ENCODE measurements around the gene GABBR2.

DNA sequence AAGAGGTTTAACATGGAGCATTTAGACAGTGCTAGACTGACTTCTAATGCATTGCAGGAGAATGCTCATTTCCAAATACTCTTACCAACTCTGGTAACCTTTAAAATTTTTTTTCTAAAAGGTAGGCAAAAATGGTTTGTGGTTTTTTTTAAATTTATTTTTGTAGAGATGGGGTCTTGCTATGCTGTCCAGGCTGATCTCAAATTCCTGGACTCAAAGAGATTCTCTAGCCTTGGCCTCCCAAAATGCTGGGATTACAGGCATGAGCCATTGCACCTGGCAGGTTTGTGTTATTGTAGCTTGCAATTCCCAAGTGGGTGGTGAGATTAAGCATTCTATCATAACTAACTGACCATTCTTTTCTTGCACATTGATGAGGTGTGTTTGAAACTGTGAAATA is 410.3 kb downstream of the GABBR2 start:
- no peak for TF ChIP-seq POLR2A (IDR thresholded peaks at IDR 0.05)
- TF ChIP-seq, protein P1, sequence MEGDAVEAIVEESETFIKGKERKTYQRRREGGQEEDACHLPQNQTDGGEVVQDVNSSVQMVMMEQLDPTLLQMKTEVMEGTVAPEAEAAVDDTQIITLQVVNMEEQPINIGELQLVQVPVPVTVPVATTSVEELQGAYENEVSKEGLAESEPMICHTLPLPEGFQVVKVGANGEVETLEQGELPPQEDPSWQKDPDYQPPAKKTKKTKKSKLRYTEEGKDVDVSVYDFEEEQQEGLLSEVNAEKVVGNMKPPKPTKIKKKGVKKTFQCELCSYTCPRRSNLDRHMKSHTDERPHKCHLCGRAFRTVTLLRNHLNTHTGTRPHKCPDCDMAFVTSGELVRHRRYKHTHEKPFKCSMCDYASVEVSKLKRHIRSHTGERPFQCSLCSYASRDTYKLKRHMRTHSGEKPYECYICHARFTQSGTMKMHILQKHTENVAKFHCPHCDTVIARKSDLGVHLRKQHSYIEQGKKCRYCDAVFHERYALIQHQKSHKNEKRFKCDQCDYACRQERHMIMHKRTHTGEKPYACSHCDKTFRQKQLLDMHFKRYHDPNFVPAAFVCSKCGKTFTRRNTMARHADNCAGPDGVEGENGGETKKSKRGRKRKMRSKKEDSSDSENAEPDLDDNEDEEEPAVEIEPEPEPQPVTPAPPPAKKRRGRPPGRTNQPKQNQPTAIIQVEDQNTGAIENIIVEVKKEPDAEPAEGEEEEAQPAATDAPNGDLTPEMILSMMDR (IDR thresholded peaks at IDR 0.05): no peak

All from uterus (tissue), 2 donors.